Activated naive CD8-positive, alpha-beta T cell treated with anti-CD3 and anti-CD28 coated beads, Interleukin-2, amount 50 U/mL, for 24 hours (primary cell): ENCODE data around the gene OR52K2.
"Not testable (repeated sequence)": the region's sequence is repeated elsewhere in the genome, so short reads cannot be mapped to it uniquely, and the experiment has no call there.

Experiments
- ATAC-seq: fragments of 150-1000 bp; cut with Tn5 transposase; one replicate; pipeline ENCODE4 v1.10.0; 2021
- DNase-seq: peaks from one replicate; pipeline ENCODE4 v3.0.0; 2021
- H3K27ac Mint-ChIP-seq: one replicate; pipeline ENCODE4 v1.8.0; 2021; ENCODE audit warnings: mild to moderate bottlenecking, mixed read lengths
- H3K27me3 Mint-ChIP-seq: one replicate; pipeline ENCODE4 v1.8.0; 2021; ENCODE audit warnings: mixed read lengths
- H3K36me3 Mint-ChIP-seq: one replicate; pipeline ENCODE4 v1.8.0; 2021; ENCODE audit warnings: low read depth, mixed read lengths
- H3K4me1 Mint-ChIP-seq: one replicate; pipeline ENCODE4 v1.8.0; 2021; ENCODE audit warnings: mixed read lengths
- H3K4me3 Mint-ChIP-seq: one replicate; pipeline ENCODE4 v1.8.0; 2021; ENCODE audit warnings: mild to moderate bottlenecking, moderate library complexity, mixed read lengths
- H3K9me3 Mint-ChIP-seq: one replicate; pipeline ENCODE4 v1.8.0; 2021; ENCODE audit warnings: mixed read lengths

OR52K2 gene

DNA sequence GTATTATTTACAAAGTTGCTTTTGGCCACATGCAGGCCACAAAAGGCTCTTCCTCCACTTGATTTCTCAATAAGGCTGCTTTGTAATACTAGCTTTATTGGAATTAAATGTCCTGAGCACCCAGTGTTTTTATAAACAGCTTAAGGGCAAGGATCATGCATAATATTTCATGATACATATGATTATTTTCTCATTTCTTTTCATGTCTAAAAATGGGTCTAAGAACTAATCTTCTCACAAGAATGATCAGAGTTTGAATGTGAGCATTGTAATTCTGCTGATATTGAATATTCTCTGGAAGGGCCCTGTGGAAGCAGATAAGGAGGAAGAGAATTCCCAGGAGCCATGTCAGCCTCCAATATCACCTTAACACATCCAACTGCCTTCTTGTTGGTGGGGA is at the start of gene OR52K2:
TSS of gene OR52K2 (plus strand) at position 301 of the 400 bp plus-strand sequence. CDS start at position 346, 45 bp downstream.
- Mint-ChIP-seq H3K27me3 (no peaks in the 10 kb centered on the region), H3K36me3 (peaks cover under 1% of the 10 kb centered on the region), H3K9me3 (peaks cover 3% of the 10 kb centered on the region), H3K4me3 (no peak within 1 kb of the TSS), H3K4me1 (no peaks in the 10 kb centered on the region), H3K27ac (no peak within 1 kb of the TSS)
- DNase-seq (no peak), ATAC-seq (no peak)

DNA sequence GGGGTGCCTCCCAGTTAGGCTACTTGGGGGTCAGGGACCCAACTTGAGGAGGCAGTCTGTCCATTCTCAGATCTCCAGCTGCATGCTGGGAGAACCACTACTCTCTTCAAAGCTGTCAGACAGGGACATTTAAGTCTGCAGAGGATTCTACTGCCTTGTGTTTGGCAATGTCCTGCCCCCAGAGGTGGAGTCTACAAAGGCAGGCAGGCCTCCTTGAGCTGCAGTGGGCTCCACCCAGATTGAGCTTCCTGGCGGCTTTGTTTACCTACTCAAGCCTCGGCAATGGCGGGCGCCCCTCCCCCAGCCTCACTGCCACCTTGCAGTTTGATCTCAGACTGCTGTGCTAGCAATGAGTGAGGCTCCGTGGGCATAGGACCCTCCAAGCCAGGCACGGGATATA is 42.9 kb upstream of the OR52K2 start:
- H3K4me1 Mint-ChIP-seq, ATAC-seq, DNase-seq, H3K27ac Mint-ChIP-seq, H3K27me3 Mint-ChIP-seq, H3K36me3 Mint-ChIP-seq, H3K9me3 Mint-ChIP-seq, H3K4me3 Mint-ChIP-seq: not testable (repeated sequence)

DNA sequence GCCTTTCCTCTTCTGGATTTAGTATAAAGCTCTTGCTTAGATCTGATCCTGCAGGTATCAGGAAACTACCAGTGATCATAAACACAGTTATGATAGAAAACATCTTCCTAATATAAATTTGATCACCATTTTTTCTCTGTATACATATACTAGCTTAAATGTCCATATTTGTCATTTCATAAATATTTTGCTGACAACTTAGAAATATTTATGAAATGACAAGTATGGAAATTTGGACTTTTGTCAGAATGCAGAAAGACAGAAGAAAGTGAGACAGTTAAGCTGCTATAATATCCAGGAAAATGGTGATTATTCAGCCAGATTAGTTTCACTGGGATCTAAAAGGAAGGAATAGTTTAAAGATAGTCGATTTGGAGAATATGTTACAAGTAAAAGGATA is 32.8 kb upstream of the OR52K2 start:
- DNase-seq (no peak), ATAC-seq (no peak)
- Mint-ChIP-seq H3K27me3 (no peaks in the 10 kb centered on the region), H3K9me3 (no peaks in the 10 kb centered on the region), H3K27ac (no peak overlapping the region), H3K36me3 (no peaks in the 10 kb centered on the region), H3K4me3 (no peak overlapping the region), H3K4me1 (no peaks in the 10 kb centered on the region)

DNA sequence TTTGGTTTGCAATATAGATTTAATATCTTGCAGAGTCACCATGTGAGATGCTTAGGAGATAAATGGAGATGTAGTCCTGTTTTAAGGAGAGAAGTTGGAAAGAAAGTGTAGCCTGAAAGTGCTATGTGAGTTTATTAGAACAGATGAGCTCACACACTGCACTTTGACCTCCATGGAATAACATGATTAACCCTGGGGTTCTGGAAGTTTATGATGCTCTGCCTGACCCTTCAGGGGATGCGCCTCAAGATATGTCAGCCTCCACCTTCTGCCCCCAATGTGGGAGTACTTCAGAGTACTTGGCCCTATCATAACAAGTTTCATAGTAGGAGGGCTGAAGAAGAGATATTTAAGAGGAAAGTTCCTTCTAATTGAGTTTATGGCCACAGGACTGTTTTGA is 32.3 kb upstream of the OR52K2 start:
- no peaks in the 10 kb centered on the region for H3K9me3 Mint-ChIP-seq
- H3K4me1 Mint-ChIP-seq: no peaks in the 10 kb centered on the region
- H3K4me3 Mint-ChIP-seq: no peak overlapping the region
- H3K27me3 Mint-ChIP-seq: no peaks in the 10 kb centered on the region
- no peaks in the 10 kb centered on the region for H3K36me3 Mint-ChIP-seq
- DNase-seq (no peak), ATAC-seq (no peak)
- H3K27ac Mint-ChIP-seq: no peak overlapping the region

DNA sequence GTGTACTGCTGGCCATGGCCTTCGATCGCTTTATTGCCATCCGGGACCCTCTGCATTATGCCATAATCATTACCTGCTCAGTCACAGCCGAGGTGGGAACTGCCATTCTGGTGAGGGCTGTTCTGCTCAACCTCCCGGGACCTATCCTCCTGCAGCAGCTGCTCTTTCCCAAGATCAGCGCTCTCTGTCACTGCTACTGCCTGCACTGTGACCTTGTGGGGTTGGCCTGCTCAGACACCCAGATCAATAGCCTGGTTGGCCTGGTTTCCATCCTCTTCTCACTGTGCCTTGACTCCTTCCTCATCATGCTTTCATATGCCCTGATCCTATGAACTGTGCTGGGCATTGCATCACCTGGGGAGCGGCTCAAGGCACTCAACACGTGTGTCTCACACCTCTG is 30.7 kb upstream of the OR52K2 start:
- no peaks in the 10 kb centered on the region for H3K27me3 Mint-ChIP-seq
- no peaks in the 10 kb centered on the region for H3K9me3 Mint-ChIP-seq
- no peaks in the 10 kb centered on the region for H3K36me3 Mint-ChIP-seq

DNA sequence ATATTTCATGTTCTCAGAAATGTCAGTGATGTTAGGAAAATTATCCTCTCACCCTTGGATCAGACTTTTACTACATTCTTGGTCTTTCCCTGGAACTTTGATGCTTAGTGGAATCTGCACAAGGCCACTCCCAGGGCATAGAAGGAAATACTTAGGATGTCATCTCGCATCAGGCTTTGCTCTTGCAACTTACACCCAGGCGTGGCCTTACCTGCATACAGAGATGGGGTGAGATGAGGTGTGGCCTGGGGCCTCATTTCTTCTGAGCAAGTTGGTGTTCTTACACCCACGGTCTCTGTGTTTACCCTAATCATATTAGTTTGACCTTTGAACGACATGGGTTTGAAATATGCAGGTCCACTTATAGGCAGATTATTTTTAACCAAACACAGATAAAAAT is 19.0 kb upstream of the OR52K2 start:
- Mint-ChIP-seq H3K4me1 (no peaks in the 10 kb centered on the region), H3K27me3 (peaks cover 3% of the 10 kb centered on the region), H3K4me3 (no peak overlapping the region), H3K27ac (no peak overlapping the region), H3K9me3 (no peaks in the 10 kb centered on the region), H3K36me3 (no peaks in the 10 kb centered on the region)
- ATAC-seq (no peak), DNase-seq (no peak)

More for the DNA sequence above, 30.7 kb upstream of the OR52K2 start:
- Mint-ChIP-seq H3K4me3 (no peak overlapping the region), H3K27ac (no peak overlapping the region), H3K4me1 (no peaks in the 10 kb centered on the region)
- no peak for ATAC-seq
- DNase-seq: no peak

DNA sequence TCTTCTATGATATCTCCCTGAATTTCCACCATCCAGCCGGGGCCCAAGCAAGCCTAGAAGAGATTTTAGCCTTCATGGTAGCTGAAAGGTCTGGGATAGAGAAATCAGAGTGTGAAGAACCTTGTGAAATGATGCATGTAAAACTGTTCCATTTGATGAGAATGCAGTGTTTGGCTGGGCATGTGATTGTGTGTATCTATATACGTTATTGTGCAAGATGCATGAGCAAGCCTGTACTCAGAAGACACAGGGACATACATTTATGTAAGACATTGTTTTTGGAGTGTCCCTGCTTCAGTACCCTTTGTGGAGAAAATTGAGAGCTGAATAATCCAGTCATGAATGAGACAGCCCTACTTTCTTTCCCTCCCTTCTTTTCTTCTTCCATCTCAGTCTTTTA is 15.2 kb upstream of the OR52K2 start:
- no peak for DNase-seq
- H3K4me1 Mint-ChIP-seq: no peaks in the 10 kb centered on the region

DNA sequence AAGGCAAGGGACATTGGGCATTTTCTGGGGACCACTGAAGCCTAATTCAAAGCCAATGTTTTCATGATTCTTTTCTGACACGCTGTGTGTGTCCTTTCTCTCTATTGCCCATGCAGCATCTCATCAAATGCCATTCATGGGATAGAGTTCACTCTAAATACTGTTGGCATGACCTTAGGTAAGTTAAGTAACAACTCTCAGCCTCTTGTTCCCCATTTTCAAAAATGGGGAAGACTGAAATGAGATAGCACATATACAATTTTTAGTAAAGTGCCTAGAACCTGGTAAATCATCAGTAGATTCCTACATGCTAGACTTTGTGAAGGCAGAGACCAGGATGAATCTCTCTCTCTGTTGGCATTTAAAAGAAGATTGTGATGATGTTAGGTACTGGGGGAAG is 12.7 kb upstream of the OR52K2 start:
- Mint-ChIP-seq H3K4me3 (no peak overlapping the region), H3K36me3 (no peaks in the 10 kb centered on the region), H3K9me3 (no peaks in the 10 kb centered on the region), H3K27me3 (peaks cover 6% of the 10 kb centered on the region), H3K27ac (no peak overlapping the region), H3K4me1 (no peaks in the 10 kb centered on the region)
- ATAC-seq: no peak
- no peak for DNase-seq

More for the DNA sequence above, 15.2 kb upstream of the OR52K2 start:
- H3K27ac Mint-ChIP-seq: no peak overlapping the region
- no peaks in the 10 kb centered on the region for H3K36me3 Mint-ChIP-seq
- ATAC-seq: no peak
- H3K9me3 Mint-ChIP-seq: no peaks in the 10 kb centered on the region
- no peak overlapping the region for H3K4me3 Mint-ChIP-seq
- peaks cover 6% of the 10 kb centered on the region for H3K27me3 Mint-ChIP-seq

DNA sequence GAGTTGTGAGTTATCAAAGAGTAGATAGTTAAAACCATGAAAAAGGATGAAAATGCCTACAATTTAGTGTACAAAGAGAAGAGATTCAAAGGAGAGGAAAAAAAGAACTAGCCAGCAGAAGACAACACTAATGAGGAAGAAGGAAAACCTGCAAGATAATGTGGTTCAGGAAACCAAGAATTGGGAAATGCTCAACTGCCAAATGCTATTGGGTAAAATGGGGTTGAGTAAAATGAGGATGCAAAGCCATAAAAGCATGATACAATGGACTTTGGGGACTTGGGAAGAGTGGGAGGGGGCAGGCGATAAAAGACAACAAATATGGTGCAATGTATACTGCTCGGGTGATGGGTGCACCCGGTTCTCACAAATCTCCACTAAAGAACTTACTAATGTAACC is 7.6 kb upstream of the OR52K2 start:
- Mint-ChIP-seq H3K9me3 (no peaks in the 10 kb centered on the region), H3K36me3 (no peaks in the 10 kb centered on the region)

DNA sequence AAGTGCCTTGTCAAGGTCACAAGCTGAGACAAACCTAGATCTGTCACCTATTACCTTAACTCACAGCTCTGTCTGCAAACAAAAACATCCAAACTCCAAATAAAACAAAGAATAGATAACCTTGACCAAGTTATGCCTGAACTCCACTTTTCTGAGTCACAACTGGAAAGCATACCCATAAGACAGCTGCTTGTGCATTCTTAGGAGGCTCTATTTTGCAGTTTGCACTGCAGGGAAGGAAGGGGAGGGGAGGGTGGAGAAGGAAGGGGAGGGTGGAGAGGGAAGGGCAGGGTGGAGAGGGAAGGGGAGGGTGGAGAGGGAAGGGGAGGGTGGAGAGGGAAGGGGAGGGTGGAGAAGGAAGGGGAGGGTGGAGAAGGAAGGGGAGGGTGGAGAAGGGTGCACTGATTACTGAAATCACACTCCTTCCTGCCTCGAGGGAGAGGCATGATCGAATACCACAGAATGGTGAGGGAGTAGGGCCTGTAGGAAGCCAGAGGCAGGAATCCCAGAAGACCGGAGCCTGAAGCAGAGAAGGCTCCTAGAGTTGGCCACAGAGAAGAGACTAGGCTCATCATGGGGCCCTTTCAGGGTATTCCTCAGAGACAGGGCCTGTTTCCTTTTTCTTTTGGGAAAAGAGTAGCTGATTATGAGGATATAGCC is 5.7 kb upstream of the OR52K2 start:
- ATAC-seq: no peak
- Mint-ChIP-seq H3K4me1 (no peaks in the 10 kb centered on the region), H3K27me3 (no peaks in the 10 kb centered on the region), H3K4me3 (no peak overlapping the region), H3K9me3 (no peaks in the 10 kb centered on the region), H3K36me3 (no peaks in the 10 kb centered on the region), H3K27ac (no peak overlapping the region)
- DNase-seq: no peak

More for the DNA sequence above, 7.6 kb upstream of the OR52K2 start:
- DNase-seq (no peak), ATAC-seq (no peak)
- Mint-ChIP-seq H3K4me1 (no peaks in the 10 kb centered on the region), H3K4me3 (no peak overlapping the region), H3K27me3 (peaks cover 2% of the 10 kb centered on the region), H3K27ac (no peak overlapping the region)

DNA sequence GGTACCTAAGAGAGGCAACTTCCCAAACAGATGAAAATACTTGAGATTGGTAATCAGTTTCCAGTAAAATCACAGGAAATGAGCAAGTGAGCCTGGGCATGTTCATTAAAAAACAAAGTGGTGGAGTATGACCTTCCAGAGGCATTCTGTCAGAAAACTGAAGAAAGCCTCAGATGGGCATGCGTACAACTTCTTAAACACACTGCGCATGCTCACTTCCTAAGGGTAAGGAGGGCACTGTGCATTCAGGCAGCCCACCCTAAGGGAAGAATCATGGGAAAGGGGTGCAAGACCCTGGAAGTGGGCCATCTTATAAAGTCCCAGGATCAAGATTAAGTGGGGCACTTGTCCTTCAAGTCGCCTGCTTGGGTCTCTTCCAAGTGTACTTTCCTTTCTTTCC is 4.0 kb downstream of the OR52K2 start:
- H3K9me3 Mint-ChIP-seq: peaks cover 6% of the 10 kb centered on the region
- no peak for DNase-seq
- H3K36me3 Mint-ChIP-seq: peaks cover 2% of the 10 kb centered on the region
- no peak overlapping the region for H3K4me3 Mint-ChIP-seq
- no peaks in the 10 kb centered on the region for H3K4me1 Mint-ChIP-seq
- H3K27ac Mint-ChIP-seq: no peak overlapping the region
- peaks cover 4% of the 10 kb centered on the region for H3K27me3 Mint-ChIP-seq
- no peak for ATAC-seq

DNA sequence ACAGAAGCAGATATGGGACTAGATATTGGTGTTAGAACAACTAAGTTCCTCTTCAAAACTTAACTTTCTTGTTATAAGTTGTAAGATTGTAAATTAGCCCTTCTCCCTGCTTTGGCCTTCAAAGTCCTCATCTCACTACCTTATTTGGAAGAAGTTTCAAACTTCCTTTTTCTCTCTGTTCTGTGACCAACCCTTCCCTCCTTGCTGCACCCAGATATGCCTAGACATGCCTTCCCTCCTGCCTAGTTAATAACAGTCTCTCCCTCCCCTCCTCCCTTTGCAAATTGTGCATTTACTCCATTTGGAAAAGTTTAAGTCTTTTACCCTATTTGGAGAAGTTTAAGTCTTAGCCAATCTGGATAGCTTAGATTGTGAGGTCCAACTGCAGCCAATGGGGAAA is 4.9 kb downstream of the OR52K2 start:
- peaks cover 2% of the 10 kb centered on the region for H3K36me3 Mint-ChIP-seq
- H3K27me3 Mint-ChIP-seq: peaks cover 4% of the 10 kb centered on the region
- peaks cover 6% of the 10 kb centered on the region for H3K9me3 Mint-ChIP-seq
- DNase-seq (no peak), ATAC-seq (no peak)
- no peak overlapping the region for H3K27ac Mint-ChIP-seq
- no peak overlapping the region for H3K4me3 Mint-ChIP-seq
- no peaks in the 10 kb centered on the region for H3K4me1 Mint-ChIP-seq

DNA sequence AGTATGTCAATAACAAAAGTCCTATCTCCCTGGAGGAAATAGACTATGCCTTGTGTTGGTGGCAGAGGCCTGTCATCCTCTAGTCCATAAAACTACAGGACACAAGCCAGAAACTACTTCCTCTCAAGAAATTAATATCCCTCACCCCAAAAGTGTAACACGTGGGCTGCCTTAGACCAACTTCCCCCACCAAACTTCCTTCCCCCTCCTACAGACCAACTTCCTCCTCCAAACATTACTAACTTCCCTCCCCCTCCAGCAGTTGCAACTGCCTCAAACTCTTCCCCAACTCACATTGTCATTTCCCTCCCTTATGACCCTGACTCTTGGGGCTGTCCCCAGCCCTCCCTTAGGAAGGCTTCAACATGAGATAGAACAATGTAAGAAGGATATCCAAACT is 6.3 kb downstream of the OR52K2 start:
- DNase-seq: no peak
- H3K4me3 Mint-ChIP-seq: no peak overlapping the region
- H3K36me3 Mint-ChIP-seq: peaks cover 2% of the 10 kb centered on the region
- no peak for ATAC-seq
- peaks cover 6% of the 10 kb centered on the region for H3K9me3 Mint-ChIP-seq
- H3K4me1 Mint-ChIP-seq: no peaks in the 10 kb centered on the region
- H3K27me3 Mint-ChIP-seq: peaks cover 4% of the 10 kb centered on the region
- no peak overlapping the region for H3K27ac Mint-ChIP-seq

DNA sequence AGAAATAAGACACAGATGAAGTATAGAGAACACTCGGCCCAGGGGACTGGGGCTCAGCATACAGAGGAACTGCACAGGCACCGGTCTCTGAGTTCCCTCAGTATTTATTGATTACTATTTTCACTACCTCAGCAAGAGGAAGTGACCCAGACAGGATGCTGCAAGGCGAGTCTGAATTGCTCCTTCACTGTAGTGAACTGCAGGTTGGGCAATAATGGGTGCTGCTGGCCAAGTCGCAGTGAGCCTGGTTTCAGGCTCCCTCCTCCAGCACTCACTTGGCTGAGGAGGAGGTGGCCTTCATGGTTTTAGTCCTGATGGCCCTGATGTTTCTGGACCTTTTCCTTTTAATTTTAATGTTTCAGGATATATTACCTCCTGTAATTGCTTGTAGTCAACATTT is 10.4 kb downstream of the OR52K2 start:
- DNase-seq: no peak
- no peaks in the 10 kb centered on the region for H3K4me1 Mint-ChIP-seq
- no peak for ATAC-seq
- no peaks in the 10 kb centered on the region for H3K36me3 Mint-ChIP-seq
- peaks cover 4% of the 10 kb centered on the region for H3K27me3 Mint-ChIP-seq
- no peak overlapping the region for H3K4me3 Mint-ChIP-seq
- peaks cover 7% of the 10 kb centered on the region for H3K9me3 Mint-ChIP-seq
- H3K27ac Mint-ChIP-seq: no peak overlapping the region

DNA sequence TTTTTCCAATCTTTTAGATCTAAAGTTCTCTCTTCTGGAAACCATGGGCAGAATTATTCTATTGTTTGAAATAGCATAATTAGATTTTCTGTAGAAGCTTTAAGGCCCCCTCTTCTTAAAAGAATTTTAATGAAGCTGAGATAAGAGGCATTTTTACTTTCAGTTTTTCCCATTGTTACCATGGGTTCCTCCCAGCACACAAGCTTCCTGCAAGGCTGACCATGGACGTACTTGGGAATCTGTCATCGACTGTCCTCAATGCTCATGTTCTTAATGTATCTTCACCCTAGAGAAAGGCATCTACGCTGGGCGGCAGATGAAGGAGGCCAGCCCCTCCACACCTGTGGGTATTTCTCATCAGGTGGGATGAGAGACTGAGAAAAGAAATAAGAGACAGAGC is 11.1 kb downstream of the OR52K2 start:
- no peak for ATAC-seq
- peaks cover 4% of the 10 kb centered on the region for H3K27me3 Mint-ChIP-seq
- H3K9me3 Mint-ChIP-seq: peaks cover 14% of the 10 kb centered on the region
- no peak for DNase-seq
- H3K4me3 Mint-ChIP-seq: no peak overlapping the region
- no peak overlapping the region for H3K27ac Mint-ChIP-seq
- H3K36me3 Mint-ChIP-seq: no peaks in the 10 kb centered on the region
- no peaks in the 10 kb centered on the region for H3K4me1 Mint-ChIP-seq
